ENCODE data around the gene NEO1.

NEO1 gene, protein sequence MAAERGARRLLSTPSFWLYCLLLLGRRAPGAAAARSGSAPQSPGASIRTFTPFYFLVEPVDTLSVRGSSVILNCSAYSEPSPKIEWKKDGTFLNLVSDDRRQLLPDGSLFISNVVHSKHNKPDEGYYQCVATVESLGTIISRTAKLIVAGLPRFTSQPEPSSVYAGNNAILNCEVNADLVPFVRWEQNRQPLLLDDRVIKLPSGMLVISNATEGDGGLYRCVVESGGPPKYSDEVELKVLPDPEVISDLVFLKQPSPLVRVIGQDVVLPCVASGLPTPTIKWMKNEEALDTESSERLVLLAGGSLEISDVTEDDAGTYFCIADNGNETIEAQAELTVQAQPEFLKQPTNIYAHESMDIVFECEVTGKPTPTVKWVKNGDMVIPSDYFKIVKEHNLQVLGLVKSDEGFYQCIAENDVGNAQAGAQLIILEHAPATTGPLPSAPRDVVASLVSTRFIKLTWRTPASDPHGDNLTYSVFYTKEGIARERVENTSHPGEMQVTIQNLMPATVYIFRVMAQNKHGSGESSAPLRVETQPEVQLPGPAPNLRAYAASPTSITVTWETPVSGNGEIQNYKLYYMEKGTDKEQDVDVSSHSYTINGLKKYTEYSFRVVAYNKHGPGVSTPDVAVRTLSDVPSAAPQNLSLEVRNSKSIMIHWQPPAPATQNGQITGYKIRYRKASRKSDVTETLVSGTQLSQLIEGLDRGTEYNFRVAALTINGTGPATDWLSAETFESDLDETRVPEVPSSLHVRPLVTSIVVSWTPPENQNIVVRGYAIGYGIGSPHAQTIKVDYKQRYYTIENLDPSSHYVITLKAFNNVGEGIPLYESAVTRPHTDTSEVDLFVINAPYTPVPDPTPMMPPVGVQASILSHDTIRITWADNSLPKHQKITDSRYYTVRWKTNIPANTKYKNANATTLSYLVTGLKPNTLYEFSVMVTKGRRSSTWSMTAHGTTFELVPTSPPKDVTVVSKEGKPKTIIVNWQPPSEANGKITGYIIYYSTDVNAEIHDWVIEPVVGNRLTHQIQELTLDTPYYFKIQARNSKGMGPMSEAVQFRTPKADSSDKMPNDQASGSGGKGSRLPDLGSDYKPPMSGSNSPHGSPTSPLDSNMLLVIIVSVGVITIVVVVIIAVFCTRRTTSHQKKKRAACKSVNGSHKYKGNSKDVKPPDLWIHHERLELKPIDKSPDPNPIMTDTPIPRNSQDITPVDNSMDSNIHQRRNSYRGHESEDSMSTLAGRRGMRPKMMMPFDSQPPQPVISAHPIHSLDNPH (N-terminal part only)

DNA sequence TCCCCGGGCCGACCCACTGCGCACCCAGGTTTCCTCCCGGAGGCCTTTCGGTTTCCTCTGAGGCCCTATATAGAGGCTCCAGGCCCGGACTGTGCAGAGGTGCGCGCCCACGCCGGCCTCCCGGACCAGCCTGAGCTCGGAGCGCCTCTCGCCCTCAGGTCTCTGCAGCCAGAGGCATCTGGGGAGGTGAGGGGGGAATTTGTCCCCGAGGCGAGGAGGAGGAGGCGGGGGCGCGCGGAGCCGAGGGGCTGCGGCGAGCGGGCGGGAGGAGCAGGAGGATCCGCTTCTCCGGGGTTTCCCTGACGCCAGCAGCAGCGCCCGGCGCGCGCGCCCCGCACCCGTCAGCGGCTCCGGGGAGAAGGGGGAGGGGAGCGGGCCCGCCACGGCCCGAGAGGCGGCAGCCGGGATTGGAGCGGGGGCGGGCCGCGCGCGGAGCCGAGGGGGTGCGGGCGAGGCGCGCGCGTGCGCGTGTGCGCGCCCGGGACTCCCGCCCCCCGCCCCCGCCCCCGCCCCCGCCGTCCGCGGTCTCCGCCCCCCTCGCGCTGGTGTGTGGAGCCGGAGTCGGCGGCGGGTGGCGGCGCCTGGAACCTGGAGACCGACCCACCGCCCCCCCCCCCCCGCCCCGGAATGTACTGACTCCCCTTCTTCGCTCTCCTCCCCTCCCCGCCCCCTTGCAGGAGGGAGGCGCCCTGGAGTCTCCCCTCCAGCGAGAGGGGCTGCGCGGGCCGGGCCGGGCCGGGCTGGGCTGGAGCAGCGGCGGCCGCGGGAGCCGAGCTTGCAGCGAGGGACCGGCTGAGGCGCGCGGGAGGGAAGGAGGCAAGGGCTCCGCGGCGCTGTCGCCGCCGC, at the start of gene NEO1:
NEO1 (plus strand) TSS at position 657 of the 846 bp plus-strand sequence. CDS start 213 bp downstream, outside the sequence.
- peak; percentile 94 for DNase-seq

- peak; percentile 90 for DNase-seq
These were observed 47.8 kb upstream of the NEO1 start for GRCh38 chr15:73004462-73004861.

DNA sequence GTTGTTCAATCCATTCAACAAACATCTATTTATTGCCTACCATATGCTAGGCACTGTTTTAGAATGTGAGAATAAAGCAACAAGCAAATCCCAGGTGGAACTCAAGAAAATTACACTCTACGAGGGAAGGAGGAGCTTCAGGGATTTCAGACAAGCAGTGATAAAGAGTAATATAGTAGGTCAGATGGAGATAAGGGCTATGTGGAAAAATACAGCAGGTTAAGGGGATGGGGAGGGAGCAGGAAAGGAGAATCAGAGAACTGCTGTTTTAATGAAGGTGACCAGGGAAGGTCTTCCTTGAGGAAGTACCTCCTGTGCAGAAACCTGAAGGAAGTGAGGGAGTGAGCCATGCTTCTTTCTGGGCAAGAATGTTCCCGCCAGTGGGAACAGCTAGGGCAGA, 47.2 kb upstream of the NEO1 start:
- no peak for DNase-seq

DNA sequence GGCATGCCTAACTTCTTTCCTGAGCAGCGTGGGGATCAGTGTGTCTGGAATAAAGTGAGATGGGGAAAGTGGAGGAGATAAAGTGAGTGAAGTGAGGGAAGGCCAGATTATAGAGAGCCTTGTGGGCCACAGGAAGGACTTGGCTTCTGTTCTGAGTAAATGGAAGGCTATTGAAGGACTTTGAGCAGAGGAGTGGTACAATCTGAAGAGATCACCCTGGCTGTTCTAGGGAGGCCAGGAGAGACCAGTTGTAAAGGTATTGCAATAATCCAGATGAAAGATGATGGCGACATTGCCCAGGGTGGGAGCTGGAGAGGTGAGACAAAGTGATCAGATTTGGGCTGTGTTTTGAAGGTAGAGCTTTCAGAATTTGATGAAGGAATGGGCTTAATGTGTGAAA, 46.8 kb upstream of the NEO1 start:
- DNase-seq = no peak

GRCh38 chr15:73006523-73006922, 45.7 kb upstream of the NEO1 start:
- DNase-seq = no peak

- DNase-seq = no peak
These were observed 42.9 kb upstream of the NEO1 start for GRCh38 chr15:73009066-73010056.

DNA sequence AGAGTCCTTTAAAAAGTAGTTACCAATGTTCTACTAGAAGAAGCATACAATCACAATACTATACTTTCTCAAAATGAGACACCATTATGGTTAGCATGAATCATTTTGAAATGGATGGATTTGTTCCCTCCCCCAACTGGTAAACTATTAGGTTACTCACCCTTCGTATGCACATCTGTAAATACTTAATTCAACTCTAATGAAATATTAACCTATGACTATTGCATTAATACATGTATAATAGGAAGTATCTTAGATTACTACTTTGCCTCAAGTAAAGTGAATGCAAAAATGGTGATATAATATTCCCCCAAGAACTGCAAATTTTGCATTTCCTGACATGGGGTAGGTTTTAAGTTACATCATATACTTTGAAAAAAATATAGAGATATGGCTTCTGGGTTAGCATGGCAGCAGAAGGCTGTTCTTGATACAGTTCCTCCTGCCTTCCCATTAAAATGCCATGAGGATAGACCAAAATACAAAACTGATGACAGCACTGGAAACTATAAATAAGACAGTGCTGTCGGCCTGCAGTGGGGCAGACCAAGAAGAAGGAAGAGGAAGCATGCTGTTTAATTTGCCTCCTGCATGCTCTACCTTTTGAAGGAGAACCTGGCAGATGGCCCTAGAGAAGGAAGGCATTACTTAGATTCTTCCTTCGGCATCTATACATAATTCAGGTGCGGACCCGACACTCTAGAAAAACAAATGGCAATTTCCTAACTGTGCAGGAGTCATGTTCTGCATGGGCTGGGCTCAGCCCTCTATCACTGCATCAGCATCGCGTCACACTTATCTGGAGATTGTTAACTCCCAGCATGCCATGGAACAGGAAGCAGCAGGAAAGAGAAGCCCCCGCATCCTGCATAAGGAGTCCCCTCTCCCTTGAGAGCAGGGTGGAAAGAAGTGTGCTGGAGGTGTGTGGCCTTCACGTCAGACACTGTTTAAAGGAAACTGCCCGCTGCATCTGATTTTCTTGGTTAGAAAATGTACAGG, 41.8 kb upstream of the NEO1 start:
- no peak for DNase-seq

DNA sequence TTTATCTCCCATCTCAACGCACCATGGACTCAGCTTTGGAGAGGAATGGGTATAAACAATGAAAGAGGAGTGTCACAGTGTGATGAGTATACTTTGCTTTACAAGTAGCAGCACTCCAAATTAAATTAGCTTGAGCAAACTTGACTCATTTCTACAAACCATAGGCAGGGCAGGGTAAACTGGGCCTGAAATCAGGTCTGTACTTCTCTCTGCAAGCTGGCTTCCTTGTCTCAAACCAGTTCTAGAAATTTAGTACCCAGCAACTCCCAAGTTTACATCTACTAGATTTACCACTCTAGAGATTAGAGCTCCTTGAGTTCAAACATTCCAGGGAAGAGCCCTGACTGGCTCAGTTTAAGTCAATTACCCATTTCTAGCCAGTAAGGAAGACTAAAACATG, 37.4 kb upstream of the NEO1 start:
- DNase-seq = no peak

DNA sequence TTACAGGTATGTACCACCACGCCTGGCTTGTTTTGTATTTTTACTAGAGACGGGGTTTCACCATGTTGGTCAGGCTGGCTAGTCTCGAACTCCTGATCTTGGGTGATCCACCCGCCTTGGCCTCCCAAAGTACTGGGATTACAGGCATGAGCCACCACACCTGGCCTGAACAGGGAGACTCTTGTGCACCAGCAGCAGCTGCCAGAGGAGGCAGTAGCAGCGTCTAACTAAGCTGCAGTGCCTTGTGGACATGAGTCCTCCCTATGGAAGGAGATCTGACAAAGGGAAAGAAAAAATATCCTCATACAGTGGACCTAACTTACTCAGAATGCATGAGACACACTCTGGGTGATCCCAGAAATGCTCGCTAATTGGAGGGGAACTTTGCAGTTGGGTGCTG, 36.8 kb upstream of the NEO1 start:
- peak; percentile 22 for DNase-seq

DNA sequence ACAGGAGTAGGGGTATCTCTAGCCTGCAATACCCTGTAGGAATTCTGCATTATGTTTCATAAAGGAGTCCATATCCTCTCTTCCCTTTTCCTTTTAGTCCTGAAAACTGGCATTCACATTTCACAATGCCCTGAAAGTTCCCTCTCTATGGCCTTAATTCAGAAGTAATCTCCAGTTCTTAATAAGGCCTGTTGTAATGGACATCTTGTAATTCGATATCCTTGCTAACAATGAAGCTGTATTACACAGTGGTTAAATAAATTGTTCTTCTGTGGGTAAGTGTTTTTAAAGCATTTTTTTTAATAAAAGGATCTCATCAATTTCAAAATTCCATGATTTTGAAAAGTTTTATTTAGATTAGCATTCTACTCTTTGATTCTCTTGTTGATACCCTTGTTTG, 34.3 kb upstream of the NEO1 start:
- DNase-seq = no peak

DNA sequence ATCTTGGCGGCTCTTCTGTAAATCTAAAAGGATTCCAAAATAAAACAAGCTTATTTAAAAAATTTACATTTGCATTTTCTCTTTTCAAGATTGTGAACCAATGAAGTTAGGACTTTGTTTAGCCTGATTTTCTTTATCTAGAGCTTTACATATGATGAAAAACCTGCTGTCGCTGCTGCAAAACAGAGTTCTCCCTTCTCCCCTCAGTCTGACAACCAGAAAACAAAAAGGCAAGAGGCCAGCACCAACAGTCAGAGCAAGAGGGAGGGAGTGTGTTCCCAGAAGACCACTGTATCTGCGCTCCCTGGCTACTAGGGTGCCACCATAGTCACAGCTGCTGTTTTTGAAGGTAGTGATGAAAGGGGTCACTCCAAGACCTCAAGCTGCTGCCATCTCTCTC, 33.1 kb upstream of the NEO1 start:
- no peak for DNase-seq

DNA sequence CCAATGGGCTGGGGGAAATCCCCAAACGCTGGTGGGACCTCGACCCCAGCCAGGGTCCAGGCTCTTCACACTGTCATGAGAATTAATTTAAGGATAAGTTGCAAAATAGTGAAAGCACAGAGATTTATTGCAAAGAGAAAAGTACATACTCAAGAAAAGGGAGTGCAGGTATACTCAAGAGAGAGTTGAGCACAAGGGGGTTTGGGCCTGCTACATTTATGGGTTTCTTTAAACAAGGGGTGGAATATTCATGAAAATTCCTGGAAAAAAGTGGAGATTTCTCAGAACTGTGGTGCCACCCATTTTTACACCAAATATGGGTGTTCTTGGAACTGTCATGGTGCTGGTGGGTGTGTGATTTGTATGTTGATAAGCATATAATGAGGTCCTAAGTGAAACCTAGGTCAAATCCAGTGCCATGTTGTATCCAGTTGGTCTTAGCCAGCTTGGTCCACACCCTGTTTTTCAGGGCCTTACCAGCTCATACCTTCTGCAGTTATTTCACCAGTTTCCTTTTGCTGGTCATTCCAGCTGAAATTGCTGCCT, 32.6 kb upstream of the NEO1 start:
- no peak for DNase-seq

DNA sequence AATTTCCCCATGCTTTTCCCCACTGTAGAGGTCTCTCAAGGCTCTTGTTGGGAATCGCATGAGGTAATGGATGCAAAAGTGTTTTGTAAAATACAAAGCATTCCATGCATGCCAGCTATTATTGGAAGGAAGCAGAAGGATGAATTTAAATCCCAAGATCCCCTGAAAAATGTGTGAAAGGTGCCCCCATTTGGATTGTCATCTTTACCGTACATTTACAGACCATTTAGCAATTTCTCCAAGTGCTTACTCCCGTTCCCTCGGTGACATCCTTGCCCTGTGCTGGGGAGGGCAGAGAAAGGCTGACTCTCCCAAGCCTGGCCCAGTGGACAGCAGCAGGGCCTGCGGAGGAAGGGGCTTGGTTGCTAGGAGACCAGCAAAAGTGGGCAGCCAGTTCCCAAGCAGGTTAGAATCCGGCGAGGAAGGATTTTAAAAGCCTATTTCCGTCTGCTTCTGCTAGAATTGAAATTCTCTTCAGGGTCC, 31.1 kb upstream of the NEO1 start:
- peak; percentile 45 for DNase-seq

GRCh38 chr15:73022161-73022560, 30.1 kb upstream of the NEO1 start:
- DNase-seq = no peak

DNA sequence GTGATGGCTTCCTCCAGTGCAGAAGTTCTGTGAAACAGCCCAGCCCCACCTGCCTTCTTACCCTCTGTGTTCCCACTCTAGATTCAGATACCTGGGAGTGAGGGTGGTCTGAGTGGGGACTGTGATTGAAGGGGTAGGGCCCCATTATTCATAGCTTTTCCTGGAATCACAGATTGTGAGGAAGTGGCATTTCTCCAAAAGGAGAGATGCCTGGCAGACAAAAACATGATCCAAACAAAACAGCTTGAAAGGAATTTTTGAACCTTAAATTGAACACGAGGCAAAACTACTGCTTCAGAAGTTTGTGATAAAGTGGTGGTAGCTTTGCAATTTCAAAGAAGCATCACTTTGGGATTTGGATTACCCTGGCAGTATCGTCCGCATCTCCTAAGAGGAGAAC, 29.2 kb upstream of the NEO1 start:
- DNase-seq = no peak

DNA sequence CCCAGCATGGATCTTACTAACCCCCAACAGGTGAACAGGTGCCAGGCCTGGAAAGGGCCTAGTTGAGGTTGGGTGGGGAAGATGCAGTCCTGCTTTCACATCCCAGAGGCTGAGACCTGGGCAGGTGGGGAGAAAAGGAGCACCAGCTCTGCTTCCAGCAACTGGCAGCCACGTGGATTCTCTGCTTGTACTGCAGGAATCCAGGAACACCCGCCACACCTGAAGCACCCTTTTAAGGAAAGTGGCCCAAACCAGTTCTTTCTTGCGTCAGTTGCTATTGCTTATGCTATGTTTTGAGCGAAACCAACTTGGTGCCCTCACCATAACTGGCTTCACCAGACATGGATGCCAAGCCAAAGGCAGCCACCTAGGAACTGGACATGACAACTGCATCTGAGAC, 28.1 kb upstream of the NEO1 start:
- no peak for DNase-seq

DNA sequence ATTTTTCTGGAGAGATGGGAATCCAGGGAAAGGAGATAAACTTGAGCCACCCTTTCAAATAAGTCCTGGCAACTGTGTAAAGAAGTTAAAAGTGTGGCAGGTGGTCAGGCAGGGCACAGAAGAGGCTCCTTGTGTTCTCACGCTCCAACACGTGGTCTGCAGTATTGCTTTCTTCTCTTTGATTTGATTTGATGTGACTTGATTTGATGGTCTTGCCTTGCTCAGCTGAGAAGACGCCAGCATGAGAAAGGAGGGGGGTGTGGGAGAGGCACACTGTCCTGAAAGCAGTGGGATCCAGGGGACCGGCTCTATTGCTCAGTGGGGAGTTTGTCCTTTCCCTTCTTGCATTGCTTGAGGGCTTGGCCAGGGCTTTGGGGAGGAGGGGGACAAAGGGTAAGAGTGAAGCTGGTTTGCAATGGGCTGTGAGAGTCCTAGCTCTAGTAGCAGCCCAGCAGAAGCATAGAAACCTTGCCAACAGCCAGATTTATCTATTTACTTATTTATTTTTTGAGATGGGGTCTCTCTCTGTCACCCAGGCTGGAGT, 25.7 kb upstream of the NEO1 start:
- DNase-seq = no peak

DNA sequence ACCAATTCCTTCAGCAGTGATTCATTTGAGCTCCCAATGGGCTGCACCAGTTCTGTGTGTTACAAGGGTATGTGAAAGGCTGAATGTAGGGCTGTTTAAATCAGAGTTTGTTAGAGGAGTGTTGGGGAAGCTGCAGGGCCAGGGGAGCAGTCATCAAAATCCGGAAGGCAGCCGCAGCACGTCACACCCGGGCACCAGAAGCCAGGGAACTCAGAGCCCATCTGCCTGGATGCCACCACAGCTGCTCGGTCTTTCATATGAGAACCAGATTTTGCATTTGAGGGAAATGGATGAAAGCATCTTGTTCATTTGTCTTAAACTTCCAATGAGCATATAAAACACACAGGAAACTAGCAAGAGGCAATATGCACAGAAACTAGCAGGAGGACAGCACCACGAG, 24.2 kb upstream of the NEO1 start:
- DNase-seq = no peak
